ENCODE results near the gene RIBC2.

The RIBC2 gene

GRCh38 chr22:45472426-45472825 is 58.9 kb downstream of the RIBC2 start:
- no peak overlapping the region for H3K4me3 ChIP-seq (ENCODE audit: low read depth, low read length)

- no peak overlapping the region for H3K4me3 ChIP-seq (ENCODE audit: low read depth, low read length)
Measured at GRCh38 chr22:45473626-45474237, 60.2 kb downstream of the RIBC2 start.

- H3K4me3 ChIP-seq (ENCODE audit: low read depth, low read length): no peak overlapping the region
Measured at GRCh38 chr22:45475063-45475747, 61.7 kb downstream of the RIBC2 start.

- H3K4me3 ChIP-seq (ENCODE audit: low read depth, low read length): no peak overlapping the region
Measured at GRCh38 chr22:45475851-45476514, 62.5 kb downstream of the RIBC2 start.

GRCh38 chr22:45476814-45477213 is 63.3 kb downstream of the RIBC2 start:
- no peak overlapping the region for H3K4me3 ChIP-seq (ENCODE audit: low read depth, low read length)

GRCh38 chr22:45477366-45478107 is 64.0 kb downstream of the RIBC2 start:
- H3K4me3 ChIP-seq (ENCODE audit: low read depth, low read length): no peak overlapping the region

- no peak overlapping the region for H3K4me3 ChIP-seq (ENCODE audit: low read depth, low read length)
Measured at GRCh38 chr22:45478108-45478771, 64.7 kb downstream of the RIBC2 start.

- no peak overlapping the region for H3K4me3 ChIP-seq (ENCODE audit: low read depth, low read length)
Measured at GRCh38 chr22:45480717-45481116, 67.2 kb downstream of the RIBC2 start.

- H3K4me3 ChIP-seq (ENCODE audit: low read depth, low read length): no peak overlapping the region
Measured at GRCh38 chr22:45481661-45482060, 68.2 kb downstream of the RIBC2 start.
